Measurements from ENCODE around the gene THRAP3.
"Not testable (repeated sequence)": the region's sequence is repeated elsewhere in the genome, so short reads cannot be mapped to it uniquely, and the experiment has no call there.

The THRAP3 gene

DNA sequence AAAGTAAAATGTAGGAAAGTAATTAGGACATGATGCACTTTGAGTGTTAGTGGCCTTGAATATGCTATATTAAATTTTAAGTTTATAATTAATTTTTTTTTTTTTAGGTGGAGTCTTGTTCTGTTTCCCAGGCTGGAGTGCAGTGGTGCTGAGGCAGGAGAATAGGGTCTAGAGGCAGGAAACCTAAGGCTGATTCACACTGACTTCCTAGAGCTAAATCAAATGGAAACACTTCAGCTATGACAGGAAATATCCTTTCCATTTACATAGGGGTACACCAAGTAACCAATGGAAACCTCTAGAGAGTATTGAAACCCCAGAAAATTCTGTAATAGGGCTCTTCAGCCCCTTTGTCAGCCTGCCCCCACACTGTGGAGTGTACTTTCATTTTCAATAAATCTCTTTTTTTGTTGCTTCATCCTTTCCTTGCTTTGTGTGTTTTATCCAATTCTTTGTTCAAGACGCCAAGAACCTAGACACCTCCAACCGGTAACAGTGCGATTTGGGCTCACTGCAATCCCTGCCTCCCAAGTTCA is 17.9 kb upstream of the THRAP3 start:
- no peak for DNase-seq

GRCh38 chr1:36207339-36207738 is 16.9 kb upstream of the THRAP3 start:
- no peak for DNase-seq

DNA sequence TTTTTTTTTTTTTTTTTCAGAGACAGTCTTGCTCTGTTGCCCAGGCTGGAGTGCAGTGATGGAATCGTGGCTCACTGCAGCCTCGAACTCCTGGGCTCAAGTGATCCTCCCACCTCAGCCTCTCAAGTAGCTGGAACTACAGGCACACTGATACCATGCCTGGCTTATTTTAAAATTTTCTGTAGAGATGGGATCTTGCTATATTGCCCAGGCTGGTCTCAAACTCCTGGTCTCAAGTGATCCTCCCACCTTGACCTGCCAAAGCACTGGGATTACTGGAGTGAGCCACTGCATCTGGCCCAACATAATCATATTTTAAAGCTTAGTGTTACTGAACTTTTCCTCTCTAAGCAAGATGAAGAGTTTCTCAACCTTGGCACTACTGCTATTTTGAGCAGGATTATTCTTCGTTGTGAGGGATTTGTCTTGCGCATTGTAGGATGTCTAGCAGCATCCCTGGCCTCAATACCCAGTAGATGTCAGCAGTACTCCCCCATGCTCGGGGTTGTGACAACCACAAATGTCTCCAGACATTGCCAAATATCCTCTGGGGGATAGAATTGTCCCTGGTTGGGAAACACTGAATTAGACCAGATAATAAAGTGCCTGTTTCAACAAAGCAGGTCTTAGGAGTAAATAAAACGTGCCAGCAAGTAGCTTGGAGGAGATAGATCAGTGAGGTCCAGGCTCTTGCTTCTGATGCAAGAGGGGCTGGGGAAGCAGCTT is 15.1 kb upstream of the THRAP3 start:
- DNase-seq = no peak

DNA sequence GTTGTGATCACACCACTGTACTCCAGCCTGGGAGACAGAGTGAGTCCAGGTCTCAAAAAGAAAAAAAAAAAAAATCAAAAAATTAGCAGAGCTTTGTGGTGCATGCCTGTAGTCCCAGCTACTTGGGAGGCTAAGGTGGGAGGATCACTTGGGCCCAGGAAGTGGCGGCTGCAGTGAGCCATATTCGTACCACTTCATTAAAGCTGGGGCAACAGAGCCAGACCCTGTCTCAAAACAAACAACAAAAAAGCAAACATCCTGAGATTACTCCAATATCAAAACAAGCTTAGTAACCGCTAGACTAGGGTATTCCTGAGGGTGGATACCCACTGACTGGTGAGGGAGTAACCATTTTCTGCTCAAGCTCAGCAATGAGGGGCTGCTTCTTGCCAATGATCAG is 12.9 kb upstream of the THRAP3 start:
- no peak for DNase-seq

DNA sequence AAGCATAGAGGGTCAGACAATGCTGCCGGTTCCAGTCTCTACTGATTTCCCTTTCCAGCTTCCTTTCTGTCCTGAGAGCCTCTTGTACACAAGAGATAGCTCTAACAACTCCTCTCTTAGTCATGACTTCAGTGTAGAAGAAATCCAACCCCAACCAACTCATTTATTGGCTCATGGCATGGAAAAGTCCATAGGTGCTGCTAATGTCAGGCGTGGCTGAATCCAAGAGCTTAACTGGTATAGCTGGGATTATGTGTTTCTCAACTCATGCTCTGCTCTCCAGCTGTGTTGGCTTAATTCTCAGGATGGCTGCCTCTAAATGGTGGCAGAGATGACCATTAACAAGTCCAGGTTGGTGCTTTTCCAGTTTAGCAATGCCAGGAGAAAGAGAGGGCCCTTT is 12.4 kb upstream of the THRAP3 start:
- no peak for DNase-seq

DNA sequence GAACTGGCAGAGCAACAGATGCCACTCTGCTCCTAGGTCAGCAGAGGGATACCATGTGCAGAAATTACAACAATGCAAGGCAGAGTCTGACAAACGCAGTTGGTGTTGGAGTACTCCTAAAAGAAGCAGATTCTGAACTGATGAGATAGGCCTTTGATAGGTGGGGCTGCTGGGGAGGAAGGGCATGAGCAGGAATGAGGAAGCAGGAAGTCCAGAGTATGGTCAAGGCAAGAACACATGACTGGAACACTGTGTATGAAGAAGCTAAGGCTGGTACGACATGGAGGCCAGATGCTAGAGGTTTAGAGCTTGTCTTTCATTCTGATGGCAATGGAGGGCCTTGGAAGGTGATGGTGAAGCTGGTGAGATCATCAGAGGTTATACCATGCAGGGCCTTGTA is 11.5 kb upstream of the THRAP3 start:
- no peak for DNase-seq

- DNase-seq = no peak
These were observed 6.6 kb upstream of the THRAP3 start for GRCh38 chr1:36217670-36218069.

DNA sequence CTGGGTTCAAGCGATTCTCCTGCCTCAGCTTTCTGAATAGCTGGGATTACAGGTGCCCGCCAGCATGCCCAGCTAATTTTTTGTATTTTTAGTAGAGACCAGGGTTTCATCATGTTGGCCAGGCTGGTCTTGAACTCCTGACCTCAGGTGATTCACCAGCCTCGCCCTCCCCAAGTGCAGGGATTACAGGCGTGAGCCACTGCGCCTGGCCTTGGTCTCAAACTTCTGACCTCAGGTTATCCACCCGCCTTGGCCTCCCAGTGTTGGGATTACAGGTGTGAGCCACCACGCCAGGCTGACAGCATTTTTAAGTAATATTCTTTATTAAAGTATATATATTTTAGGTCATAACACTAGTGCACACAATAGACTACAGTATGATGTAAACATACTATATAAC is 2.3 kb upstream of the THRAP3 start:
- DNase-seq = not testable (repeated sequence)

DNA sequence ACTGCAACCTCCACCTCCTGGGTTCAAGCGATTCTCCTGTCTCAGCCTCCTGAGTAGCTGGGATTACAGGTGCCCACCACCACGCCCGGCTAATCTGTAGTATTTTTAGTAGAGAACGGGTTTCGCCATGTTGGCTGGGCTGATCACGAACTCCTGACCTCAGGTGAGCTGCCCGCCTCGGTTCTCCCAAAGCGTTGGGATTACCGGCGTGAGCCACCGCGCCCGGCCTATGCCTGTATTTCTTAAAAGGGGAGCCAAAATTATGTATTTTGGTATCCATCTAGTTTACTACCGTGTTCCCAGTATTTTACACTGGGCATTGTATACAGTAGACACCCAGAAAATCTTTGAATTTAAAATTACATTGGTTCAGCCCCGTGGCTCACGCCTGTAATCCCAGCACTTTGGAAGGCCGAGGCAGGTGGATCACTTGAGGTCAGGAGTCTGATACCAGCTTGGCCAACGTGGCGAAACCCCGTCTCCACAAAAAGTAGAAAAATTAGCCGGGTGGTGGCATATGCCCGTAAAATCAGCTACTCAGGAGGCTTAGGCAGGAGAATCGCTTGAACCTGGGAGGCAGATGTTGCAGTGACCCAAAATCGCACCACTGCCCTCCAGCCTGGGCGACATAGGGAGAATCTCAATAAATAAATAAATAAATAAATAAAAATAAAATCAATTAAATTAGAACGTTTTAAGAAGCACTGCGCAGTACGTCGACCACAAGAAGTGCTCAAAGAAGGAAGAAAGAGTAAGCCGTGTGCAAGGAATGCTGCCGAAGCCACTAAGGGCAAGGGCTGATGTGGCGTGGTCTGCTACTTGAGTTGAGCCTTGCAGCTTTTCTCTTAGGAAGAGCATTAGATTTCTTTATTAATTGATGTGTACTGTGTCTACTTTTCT is 1.5 kb upstream of the THRAP3 start:
- no peak for DNase-seq

GRCh38 chr1:36223381-36223995 is 755 bp upstream of the THRAP3 start:
- DNase-seq = peak; percentile 8

DNA sequence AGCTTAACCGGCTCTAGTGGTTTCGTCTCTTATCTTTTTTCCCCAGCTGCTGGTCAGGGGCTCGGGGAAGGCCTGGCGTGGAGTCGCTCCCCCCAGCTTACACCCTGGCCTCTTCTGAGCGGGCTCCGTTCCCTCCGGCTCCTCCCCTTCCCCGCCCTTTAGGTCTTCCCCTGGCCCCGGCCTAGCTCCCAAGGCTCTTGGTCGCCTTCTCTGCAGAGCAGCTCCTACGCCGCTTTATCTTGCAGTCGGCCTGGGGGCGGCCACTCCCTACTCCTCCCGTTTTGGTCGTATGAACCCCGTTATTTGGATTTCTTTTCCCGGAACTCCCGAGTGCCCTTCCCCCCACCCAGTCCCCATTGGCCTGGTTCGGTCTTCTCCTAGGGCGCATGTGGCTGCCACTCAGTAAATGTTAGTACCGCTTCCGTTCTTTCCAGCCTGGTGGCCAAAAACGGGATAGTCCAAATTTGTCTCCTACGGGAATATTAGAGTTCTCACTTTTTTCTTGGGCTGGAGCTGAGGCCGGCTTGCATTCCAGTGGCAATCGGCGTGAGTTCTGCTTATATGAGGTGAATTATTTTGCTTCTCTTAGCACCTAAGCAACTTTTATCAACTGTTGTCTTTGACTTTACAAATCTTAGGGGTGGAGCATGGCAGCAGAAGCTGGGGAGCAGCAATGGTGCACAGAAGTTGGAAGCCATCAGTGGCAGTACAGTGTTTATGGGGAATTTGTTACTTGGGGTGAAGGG is 467 bp downstream of the THRAP3 start:
- no peak for DNase-seq

- DNase-seq = no peak
These were observed 1.1 kb downstream of the THRAP3 start for GRCh38 chr1:36225283-36225899.

DNA sequence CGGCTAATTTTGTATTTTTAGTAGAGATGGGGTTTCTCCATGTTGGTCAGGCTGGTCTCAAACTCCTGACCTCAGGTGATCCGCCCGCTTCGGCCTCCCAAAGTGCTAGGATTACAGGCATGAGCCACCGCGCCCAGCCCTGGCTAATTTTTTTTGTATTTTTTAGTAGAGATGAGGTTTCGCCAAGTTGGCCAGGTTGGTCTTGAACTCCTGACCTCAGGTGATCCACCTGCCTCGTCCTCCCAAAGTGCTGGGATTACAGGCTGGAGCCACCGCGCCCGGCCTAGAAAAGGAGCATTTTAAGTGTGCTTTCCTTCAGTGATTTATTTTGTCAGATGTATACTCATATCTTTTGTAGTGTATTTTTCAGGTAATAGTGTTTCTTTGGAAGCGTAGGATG is 6.0 kb downstream of the THRAP3 start:
- DNase-seq = not testable (repeated sequence)

GRCh38 chr1:36231191-36231590 is 6.9 kb downstream of the THRAP3 start:
- DNase-seq = no peak

- no peak for DNase-seq
These were observed 8.2 kb downstream of the THRAP3 start for GRCh38 chr1:36232212-36233095.

DNA sequence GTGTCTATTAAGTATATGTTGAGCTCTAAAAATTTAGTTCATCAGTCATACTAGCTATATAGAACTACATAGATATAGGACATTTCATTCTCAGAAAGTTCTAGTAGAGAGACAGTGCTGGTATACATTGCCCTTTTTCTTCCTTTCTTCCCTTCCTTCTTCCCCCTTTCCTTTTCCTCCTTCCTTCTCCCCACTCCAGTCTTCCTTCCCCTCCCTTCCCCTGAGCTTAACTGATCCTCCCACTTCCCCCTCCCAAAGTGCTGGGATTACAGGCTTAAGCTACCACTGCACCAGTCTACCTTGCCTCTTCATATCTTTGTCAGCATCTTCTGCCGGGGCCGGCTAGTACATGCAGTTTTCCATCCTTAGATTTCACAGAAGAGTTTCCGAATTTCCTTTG is 12.1 kb downstream of the THRAP3 start:
- no peak for DNase-seq

GRCh38 chr1:36238433-36238832 is 14.2 kb downstream of the THRAP3 start:
- no peak for DNase-seq

- no peak for DNase-seq
These were observed 15.8 kb downstream of the THRAP3 start for GRCh38 chr1:36239941-36240637.

- no peak for DNase-seq
These were observed 23.3 kb downstream of the THRAP3 start for GRCh38 chr1:36247538-36247937.

DNA sequence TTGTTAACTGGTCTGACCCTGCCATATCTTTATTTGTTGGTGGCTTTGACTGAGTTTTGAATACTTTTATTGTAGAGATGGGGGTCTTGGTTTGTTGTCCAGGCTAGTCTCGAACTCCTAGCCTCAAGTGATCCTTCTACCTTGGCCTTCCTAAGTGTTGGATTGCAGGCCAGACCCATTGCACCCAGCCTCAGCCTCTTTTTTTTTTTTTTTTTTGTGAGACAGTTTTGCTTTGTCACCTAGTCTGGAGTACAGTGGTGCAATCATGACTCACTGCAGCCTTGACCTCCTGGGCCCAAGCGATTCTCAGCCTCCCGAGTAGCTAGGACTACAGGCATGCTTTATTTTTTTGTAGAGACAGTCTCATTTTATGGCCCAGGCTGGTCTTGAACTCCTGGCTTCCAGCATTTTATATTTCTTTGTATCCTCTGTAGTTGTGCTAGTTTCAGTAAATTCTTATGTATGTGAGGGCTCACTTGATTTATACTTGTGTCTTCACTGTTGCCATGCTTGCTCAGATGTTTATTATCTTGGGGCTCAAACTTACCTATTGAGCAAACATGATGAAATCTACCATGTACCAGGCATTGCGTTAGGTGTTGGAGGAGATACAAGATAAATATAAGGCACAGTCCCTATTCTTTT is 24.1 kb downstream of the THRAP3 start:
- DNase-seq = no peak

Measured in activated CD4-positive, alpha-beta T cell treated with anti-CD3 and anti-CD28 coated beads, Interleukin-2, amount 50 U/mL, for 1 hour (primary cell).